Urothelium cell line (cell line): ENCODE results near the gene CDH23.
"Not testable (repeated sequence)": the region's sequence is repeated elsewhere in the genome, so short reads cannot be mapped to it uniquely, and the experiment has no call there.

Experiments
- DNase-seq: peaks from one replicate; pipeline ENCODE4 v3.0.0; 2011; ENCODE audit warnings: low spot score, mixed read lengths
- FAIRE-seq: peaks from 2 replicates; lab custom pipeline; 2011; peaks lifted over from hg19 to GRCh38; lab: Jason Lieb, UNC

The CDH23 gene

DNA sequence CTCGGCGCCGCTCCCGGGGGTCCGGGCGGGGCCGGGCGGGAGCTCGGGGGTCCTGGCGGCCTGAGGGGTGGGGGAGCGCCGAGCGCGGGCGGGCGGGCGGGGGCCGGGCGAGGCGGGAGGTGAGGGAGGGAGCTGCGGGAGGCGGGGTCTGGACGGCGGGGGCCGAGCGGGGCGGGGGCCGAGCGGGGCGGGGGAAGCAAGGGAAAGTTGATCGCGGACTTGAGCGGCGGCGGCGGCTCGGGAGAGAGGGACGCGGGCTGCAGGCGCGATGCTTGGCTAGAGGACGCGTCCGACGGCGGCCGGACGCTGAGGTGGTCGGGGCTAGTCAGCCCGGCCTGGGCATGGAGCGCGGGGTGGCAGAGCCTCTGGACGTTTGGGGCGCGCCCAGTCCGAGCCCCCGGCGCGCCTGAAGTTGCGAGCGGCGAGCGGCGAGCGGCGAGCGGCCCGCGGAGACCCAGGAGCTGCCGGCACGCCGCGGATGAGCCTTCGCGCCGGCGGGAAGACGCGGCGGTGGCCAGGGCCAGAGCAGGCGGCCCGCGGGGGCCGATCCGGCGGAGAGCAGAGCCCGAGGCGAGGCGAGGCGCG lies at the start of gene CDH23:
TSS of gene CDH23 (plus strand) at position 210 of the 585 bp plus-strand sequence. CDS start 42,912 bp downstream, outside the sequence.
- DNase-seq (peak; percentile 76), FAIRE-seq (no peak)

- DNase-seq (no peak), FAIRE-seq (no peak)
Measured at GRCh38 chr10:71347587-71348395, 48.9 kb upstream of the CDH23 start.

DNA sequence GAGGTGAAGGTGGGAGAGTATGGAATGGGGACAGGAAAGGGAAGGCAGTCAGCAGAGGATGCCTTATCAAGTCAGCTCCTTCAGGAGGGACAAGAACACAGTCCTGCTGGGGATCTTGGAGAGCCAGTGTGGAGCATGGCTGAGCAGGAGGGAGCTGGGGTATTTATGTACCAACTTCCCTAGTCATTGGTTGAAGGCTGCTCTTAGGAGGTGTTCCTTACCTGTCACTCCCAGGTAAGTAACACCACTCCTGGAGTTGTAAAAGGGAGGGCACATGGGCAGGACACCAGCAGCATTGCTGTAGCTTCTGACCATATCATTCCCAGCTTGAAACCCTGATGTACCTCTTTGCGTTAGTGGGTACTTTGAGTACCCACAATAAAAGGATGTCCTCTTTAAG lies 47.9 kb upstream of the CDH23 start:
- no peak for FAIRE-seq
- no peak for DNase-seq

- DNase-seq (peak; percentile 70), FAIRE-seq (peak; percentile 86)
Measured at GRCh38 chr10:71349406-71349805, 47.3 kb upstream of the CDH23 start.

GRCh38 chr10:71351087-71351486 lies 45.6 kb upstream of the CDH23 start:
- DNase-seq (no peak), FAIRE-seq (no peak)

- FAIRE-seq, result no peak
- no peak for DNase-seq
Measured at GRCh38 chr10:71351628-71352319, 44.9 kb upstream of the CDH23 start.

GRCh38 chr10:71353639-71354038 lies 43.1 kb upstream of the CDH23 start:
- DNase-seq (no peak), FAIRE-seq (no peak)

DNA sequence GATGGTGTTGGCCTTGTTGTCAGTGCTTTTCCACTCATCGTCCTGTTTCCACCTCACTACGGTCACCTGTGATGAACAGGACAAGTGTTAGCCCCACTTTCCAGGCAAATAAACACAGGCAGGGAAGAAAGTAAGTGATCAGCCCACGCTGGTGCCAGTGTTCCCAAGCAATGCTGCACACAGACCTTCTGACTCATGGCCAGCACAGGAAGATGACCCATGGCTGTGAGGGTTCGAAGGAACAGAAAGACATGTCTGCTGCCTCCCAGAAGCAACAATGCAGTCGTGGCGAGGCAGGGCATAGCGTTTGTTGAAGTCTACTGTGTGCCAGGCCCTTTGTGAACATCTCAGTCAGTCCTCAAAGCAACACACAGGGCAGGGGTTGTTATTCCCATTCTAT lies 41.9 kb upstream of the CDH23 start:
- no peak for DNase-seq
- peak; percentile 37 for FAIRE-seq

DNA sequence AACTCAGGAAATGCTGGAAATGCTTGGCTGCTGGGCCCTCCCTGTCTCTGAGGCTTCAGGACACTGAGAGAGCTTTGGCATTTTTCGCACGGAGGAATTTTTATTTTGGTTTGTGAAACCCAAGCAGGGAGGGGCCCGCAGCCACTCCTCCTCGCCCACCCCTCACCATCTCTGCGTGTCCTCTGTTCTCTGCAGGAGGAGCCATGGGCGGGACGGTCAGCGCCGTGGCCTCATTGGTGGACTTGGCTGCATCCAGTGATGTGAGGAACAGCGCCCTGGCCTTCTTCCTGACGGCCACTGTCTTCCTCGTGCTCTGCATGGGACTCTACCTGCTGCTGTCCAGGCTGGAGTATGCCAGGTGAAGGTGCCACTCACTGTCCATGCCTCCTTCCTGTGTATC lies 40.8 kb upstream of the CDH23 start:
- FAIRE-seq, result no peak

GRCh38 chr10:71357792-71358265 lies 38.9 kb upstream of the CDH23 start:
- no peak for FAIRE-seq

More for the DNA sequence above, 40.8 kb upstream of the CDH23 start:
- DNase-seq, result no peak

DNA sequence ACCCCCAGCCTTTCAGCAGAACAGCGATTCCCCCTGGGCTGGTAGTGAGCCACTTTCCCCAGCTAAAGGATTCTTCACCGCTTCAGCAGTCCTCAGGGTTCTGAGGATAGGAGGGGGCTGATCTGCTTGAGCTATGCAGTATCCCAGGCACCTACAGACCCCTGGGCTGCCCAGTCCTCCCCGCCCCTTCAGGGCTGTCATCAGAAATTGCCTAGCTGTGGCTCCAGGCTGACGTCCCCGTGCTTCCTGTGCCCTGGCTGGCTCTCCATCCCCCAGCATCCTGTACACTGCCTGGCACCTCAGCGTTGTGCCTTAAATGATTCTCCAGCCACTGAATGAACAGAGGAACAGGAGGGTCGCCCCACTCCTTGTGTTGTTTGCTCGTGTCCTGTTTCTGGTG lies 38.4 kb upstream of the CDH23 start:
- DNase-seq, result no peak
- FAIRE-seq, result no peak

More at GRCh38 chr10:71357792-71358265, 38.9 kb upstream of the CDH23 start:
- DNase-seq, result no peak

GRCh38 chr10:71358906-71359305 lies 37.8 kb upstream of the CDH23 start:
- not testable (repeated sequence) for FAIRE-seq, DNase-seq

DNA sequence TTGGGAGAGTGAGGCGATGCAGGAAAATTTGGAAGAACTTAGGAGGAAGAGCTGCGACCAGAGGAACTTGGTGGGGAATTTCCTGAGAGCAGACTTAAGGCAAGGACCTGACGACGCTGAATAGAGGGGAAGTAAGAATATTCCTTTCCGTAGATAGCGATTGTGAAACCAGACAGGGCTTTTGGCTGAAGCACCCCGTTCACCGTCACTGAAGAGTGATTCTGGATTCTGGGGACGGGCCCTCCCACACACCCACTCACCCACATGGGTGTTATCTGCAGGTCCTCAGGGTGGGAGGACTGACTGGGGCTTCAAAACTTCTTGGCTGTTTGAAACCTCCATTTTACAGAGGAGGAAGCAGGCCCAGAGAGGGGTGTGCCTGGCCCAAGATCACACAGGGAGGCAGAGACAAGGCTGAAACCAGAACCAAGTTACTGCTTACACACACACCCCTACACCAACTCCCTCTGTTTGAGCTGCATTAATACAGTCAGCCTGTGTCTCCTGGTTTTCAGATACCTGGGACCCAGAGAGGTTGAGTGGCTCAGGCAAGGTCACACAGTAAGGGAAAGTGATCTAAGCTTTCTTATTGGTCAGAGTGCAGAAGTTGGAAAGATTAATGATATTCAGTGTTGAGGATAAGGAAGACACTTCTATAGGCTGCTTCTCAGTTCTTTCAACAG lies 37.2 kb upstream of the CDH23 start:
- no peak for FAIRE-seq
- DNase-seq, result no peak

DNA sequence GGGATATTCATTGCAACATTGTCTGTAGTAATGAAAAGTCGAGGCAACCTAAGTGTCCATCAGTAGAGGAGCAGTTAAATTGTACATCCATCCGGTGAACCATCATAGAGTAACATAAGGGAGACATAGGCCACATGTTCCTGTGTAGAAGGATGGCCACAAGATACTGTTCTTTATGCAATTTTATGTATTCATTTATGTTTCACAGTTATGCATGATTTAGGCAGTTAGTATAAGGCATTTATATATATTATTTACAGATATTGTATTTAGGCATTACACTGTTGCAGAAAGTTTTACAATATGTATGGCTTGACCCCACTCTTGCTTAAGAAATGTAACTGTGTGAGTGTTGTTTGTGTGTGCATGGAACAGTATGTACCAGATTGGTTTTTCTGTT lies 36.0 kb upstream of the CDH23 start:
- FAIRE-seq (no peak), DNase-seq (no peak)

DNA sequence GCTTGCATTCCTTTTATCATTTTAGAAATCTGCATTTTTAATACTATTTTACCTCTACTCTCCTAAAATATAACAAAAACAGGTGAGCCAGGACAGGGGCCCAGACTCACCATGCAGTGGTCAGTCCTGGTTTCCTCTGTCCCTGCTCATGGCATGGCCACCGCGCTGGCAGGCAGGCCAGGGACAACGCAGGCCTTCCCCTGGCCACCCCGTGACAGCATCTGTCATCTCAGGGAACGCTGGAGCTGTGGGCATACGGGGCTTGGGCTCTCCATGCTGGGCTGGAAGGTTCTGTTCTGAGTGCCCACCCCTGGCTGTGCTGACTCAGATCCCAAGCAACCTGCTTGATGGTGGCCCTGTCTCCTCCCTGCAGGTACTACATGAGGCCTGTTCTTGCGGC lies 35.1 kb upstream of the CDH23 start:
- DNase-seq, result no peak
- no peak for FAIRE-seq

GRCh38 chr10:71362141-71362540 lies 34.6 kb upstream of the CDH23 start:
- DNase-seq (no peak), FAIRE-seq (no peak)

DNA sequence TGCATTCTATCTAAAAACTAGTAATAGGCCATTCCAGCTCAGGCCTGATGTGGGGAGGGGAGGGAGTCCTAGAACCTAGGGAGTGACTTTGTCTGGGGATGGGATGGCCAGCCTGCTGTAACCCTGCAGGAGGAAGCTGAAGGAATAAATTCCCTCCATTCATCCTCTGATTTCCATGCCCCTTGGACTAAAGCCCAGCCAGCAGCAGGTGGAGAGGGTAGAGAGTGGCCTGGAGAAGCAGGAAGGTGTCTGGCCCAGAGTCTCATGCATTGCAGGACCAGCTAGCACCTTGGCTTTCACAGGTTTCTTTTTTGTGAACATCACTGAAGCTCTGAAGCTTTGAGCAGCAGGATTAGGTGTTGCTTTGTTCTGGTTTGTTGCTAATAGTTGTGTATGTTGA lies 32.8 kb upstream of the CDH23 start:
- DNase-seq, result no peak
- no peak for FAIRE-seq

DNA sequence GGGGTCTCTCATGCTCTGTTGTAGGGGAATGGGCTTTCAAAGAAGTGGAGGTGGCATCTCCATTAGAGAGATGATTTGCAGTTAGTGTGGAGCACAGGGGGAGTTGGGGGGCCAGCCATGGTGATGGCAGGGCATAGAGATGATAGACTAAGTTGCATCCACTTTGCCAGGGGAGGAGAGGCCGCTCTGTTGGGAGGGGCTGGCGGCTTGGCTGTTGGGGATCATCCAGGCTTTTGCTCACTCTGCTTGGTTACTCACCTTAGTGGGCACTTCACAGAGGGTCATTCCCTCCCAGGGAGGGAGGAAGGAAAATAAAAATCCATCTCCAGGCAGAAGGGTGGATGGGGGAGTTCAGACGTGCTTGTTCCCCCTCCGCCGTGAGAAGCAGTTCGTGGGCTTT lies 31.4 kb upstream of the CDH23 start:
- no peak for FAIRE-seq
- no peak for DNase-seq

- DNase-seq (no peak), FAIRE-seq (peak; percentile 5)
Measured at GRCh38 chr10:71366690-71367089, 30.0 kb upstream of the CDH23 start.

GRCh38 chr10:71367271-71367670 lies 29.4 kb upstream of the CDH23 start:
- FAIRE-seq (no peak), DNase-seq (no peak)

DNA sequence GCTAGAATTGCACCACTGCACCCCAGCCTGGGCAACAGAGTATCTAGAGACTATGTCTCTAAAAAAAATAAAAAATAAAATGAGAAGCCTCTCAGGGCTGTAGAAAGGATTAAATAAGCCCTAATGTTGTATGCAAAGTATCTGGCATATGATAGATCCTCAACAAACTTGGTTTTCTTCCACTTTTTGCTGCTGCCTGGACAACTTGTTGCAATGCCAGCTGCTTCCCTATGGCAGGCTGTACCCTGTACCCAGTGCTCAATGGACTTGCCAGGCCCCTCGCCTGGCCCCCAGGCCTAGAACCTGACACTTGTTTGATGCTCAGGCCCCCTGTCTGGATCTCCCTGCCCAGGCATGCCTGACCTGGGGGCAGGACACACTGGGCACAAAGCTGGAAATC lies 28.5 kb upstream of the CDH23 start:
- FAIRE-seq, result no peak

More for the DNA sequence above, 28.5 kb upstream of the CDH23 start:
- no peak for DNase-seq
